Keratinocyte (primary cell): ENCODE data around the gene FRAS1.
"Not testable (repeated sequence)": the region's sequence is repeated elsewhere in the genome, so short reads cannot be mapped to it uniquely, and the experiment has no call there.

Source experiments
- EZH2 ChIP-seq: IDR thresholded peaks from one replicate; pipeline ENCODE4 v1.6.1; 2012; ENCODE audit warnings: inconsistent platforms, mild to moderate bottlenecking, low read length, moderate library complexity
- TF ChIP-seq, protein P1 (sequence below), 3 experiments: IDR thresholded peaks in 1 of 3; conservative IDR thresholded peaks in 1 of 3; optimal IDR thresholded peaks in 1 of 3; 2 replicates in 2 of 3; 3 replicates in 1 of 3; pipeline versions ENCODE3 to v1.5.1; 2011; ENCODE audit warnings: low read length in 3 of 3, mild to moderate bottlenecking in 3 of 3, moderate library complexity in 2 of 3, control low read depth in 1 of 3, inconsistent platforms in 1 of 3; ENCODE audit not compliant: insufficient read depth in 2 of 3; ENCODE audit errors: extremely low read depth in 1 of 3

GRCh38 chr4:78275450-78275849 lies 218.3 kb downstream of the FRAS1 start:
- TF ChIP-seq, protein P1, sequence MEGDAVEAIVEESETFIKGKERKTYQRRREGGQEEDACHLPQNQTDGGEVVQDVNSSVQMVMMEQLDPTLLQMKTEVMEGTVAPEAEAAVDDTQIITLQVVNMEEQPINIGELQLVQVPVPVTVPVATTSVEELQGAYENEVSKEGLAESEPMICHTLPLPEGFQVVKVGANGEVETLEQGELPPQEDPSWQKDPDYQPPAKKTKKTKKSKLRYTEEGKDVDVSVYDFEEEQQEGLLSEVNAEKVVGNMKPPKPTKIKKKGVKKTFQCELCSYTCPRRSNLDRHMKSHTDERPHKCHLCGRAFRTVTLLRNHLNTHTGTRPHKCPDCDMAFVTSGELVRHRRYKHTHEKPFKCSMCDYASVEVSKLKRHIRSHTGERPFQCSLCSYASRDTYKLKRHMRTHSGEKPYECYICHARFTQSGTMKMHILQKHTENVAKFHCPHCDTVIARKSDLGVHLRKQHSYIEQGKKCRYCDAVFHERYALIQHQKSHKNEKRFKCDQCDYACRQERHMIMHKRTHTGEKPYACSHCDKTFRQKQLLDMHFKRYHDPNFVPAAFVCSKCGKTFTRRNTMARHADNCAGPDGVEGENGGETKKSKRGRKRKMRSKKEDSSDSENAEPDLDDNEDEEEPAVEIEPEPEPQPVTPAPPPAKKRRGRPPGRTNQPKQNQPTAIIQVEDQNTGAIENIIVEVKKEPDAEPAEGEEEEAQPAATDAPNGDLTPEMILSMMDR (optimal IDR thresholded peaks at IDR 0.05 in 1 of 3, IDR thresholded peaks at IDR 0.05 in 1 of 3, conservative IDR thresholded peaks at IDR 0.05 in 1 of 3; ENCODE audit: extremely low read depth in 1 of 3, insufficient read depth in 2 of 3, low read length in 3 of 3), result not testable (repeated sequence)
- not testable (repeated sequence) for TF ChIP-seq EZH2
